Cardiac muscle cell (in vitro differentiated cells and primary cell): ENCODE results near the gene MFSD8. TPM values are rescaled to one million over a fixed set of nuclear protein-coding genes. Genes with fewer than 3 reads are reported as not detected.

Source experiments
- DNase-seq, 2 donors: peaks; one replicate each; pipeline versions ENCODE4 v3.0.0 to v3.0.0-alpha.2; 2010 to 2017; ENCODE audit warnings: low read depth in 1 of 2, low spot score in 1 of 2
- H3K27ac ChIP-seq: fragments of 200-600 bp; sonication (generic); 2 replicates; pipeline ENCODE4 v1.5.1; 2016
- H3K27me3 ChIP-seq: fragments of 200-600 bp; sonication (generic); 2 replicates; pipeline ENCODE4 v1.6.0; 2016; ENCODE audit warnings: control low read depth
- H3K36me3 ChIP-seq: fragments of 200-600 bp; sonication (generic); 2 replicates; pipeline ENCODE4 v1.5.1; 2016; ENCODE audit warnings: control low read depth
- H3K4me1 ChIP-seq: fragments of 200-600 bp; sonication (generic); 2 replicates; pipeline ENCODE4 v1.8.1; 2017; ENCODE audit warnings: low read depth, mild to moderate bottlenecking, mixed run types
- H3K4me3 ChIP-seq: fragments of 200-600 bp; sonication (generic); 2 replicates; pipeline ENCODE4 v1.5.1; 2016; ENCODE audit warnings: mild to moderate bottlenecking
- H3K9me3 ChIP-seq: fragments of 200-600 bp; sonication (generic); 2 replicates; pipeline ENCODE4 v1.5.1; 2017; ENCODE audit warnings: low read depth, mild to moderate bottlenecking, control low read depth
- CTCF ChIP-seq: IDR thresholded peaks from 2 replicates; pipeline ENCODE4 v1.5.1; 2012; ENCODE audit warnings: low read depth, mild to moderate bottlenecking, low read length
- polyA plus RNA-seq: library from polyadenylated mRNA; unstranded; fragments of >200 nt; fragmentation: Nextera tagmentation; extraction: Ambion mirVana; gene quantifications from 2 replicates; pipeline ENCODE4 v1.2.1, GENCODE V29; 2016
- total RNA-seq: library from RNA; depleted of rRNA; stranded (reverse); fragments of >200 nt; gene quantifications from 2 replicates; pipeline ENCODE4 v1.2.3, GENCODE V29; 2016

The MFSD8 gene
- total and polyA plus RNA-seq, 2 experiments from 2014 or later: 18.4 to 23.6 TPM

GRCh38 chr4:127875791-127876190 lies 89.2 kb downstream of the MFSD8 start:
- Histone ChIP-seq H3K4me1 (peaks cover 3% of the 10 kb centered on the region), H3K27ac (no peak overlapping the region), H3K36me3 (no peaks in the 10 kb centered on the region), H3K4me3 (no peak overlapping the region), H3K27me3 (no peaks in the 10 kb centered on the region), H3K9me3 (no peaks in the 10 kb centered on the region)
- TF ChIP-seq CTCF: no peak
- DNase-seq: no peak

- H3K36me3 ChIP-seq: no peaks in the 10 kb centered on the region
- peak; percentile 2 to 82 for DNase-seq
- no peaks in the 10 kb centered on the region for H3K27me3 ChIP-seq
- H3K9me3 ChIP-seq: no peaks in the 10 kb centered on the region
- H3K4me1 ChIP-seq: peaks cover 10% of the 10 kb centered on the region
- peak overlapping the region; percentile 78 for H3K27ac ChIP-seq
- TF ChIP-seq CTCF: no peak
- no peak overlapping the region for H3K4me3 ChIP-seq
These were observed 94.3 kb downstream of the MFSD8 start for GRCh38 chr4:127870688-127871087.

GRCh38 chr4:127870281-127870680 lies 94.7 kb downstream of the MFSD8 start:
- Histone ChIP-seq H3K4me3 (no peak overlapping the region), H3K9me3 (no peaks in the 10 kb centered on the region), H3K36me3 (no peaks in the 10 kb centered on the region), H3K27ac (peak overlapping the region; percentile 78), H3K4me1 (peaks cover 10% of the 10 kb centered on the region), H3K27me3 (no peaks in the 10 kb centered on the region)
- DNase-seq: no peak
- no peak for TF ChIP-seq CTCF

- Histone ChIP-seq H3K4me1 (peaks cover 10% of the 10 kb centered on the region), H3K9me3 (no peaks in the 10 kb centered on the region)
These were observed 96.8 kb downstream of the MFSD8 start for GRCh38 chr4:127868196-127868595.

More at GRCh38 chr4:127868196-127868595, 96.8 kb downstream of the MFSD8 start:
- Histone ChIP-seq H3K4me3 (no peak overlapping the region), H3K27ac (no peak overlapping the region), H3K36me3 (no peaks in the 10 kb centered on the region), H3K27me3 (no peaks in the 10 kb centered on the region)
- DNase-seq: no peak
- TF ChIP-seq CTCF: no peak

Other genes with a start within 250 kb of the MFSD8 start
- gene SLC25A31, start 234.8 kb downstream of the MFSD8 start, total RNA-seq: not detected in 2 replicates
- gene SLC25A31, start 234.8 kb downstream of the MFSD8 start, polyA plus RNA-seq: 0.21 and 0.23 TPM in 2 replicates
- 2.2 and 2.4 TPM in 2 replicates for gene HSPA4L, start 182.9 kb downstream of the MFSD8 start, total RNA-seq
- 2.6 and 4.3 TPM in 2 replicates for gene HSPA4L, start 182.9 kb downstream of the MFSD8 start, polyA plus RNA-seq
- gene PLK4, start 84.3 kb downstream of the MFSD8 start, total RNA-seq: 4.1 and 13.0 TPM in 2 replicates
- gene PLK4, start 84.3 kb downstream of the MFSD8 start, polyA plus RNA-seq: 5.2 and 6.5 TPM in 2 replicates
- 16.7 and 18.8 TPM in 2 replicates for gene ABHD18, start 233 bp upstream of the MFSD8 start, total RNA-seq
- 21.5 and 35.1 TPM in 2 replicates for gene ABHD18, start 233 bp upstream of the MFSD8 start, polyA plus RNA-seq
- 10.9 and 16.7 TPM in 2 replicates for gene LARP1B, start 96.1 kb upstream of the MFSD8 start, total RNA-seq
- gene LARP1B, start 96.1 kb upstream of the MFSD8 start, polyA plus RNA-seq: 5.8 and 12.2 TPM in 2 replicates